ENCODE results near the gene ADGRB2. TPM values are rescaled to one million over a fixed set of nuclear protein-coding genes. Genes with fewer than 3 reads are reported as not detected.

ADGRB2 gene
- total RNA-seq, 2 experiments from 2014 or later = 0.39 to 0.71 TPM

GRCh38 chr1:31801458-31801857 lies 37.3 kb upstream of the ADGRB2 start:
- Mint-ChIP-seq H3K36me3 (ENCODE audit: low read depth) (no peaks in the 10 kb centered on the region), H3K4me1 (ENCODE audit: low read depth) (peaks cover 10% of the 10 kb centered on the region), H3K4me3 (no peak overlapping the region), H3K27me3 (no peaks in the 10 kb centered on the region), H3K27ac (no peak overlapping the region), H3K9me3 (no peaks in the 10 kb centered on the region)
- H3K36me3 ChIP-seq (ENCODE audit: insufficient read depth, low read length) = no peaks in the 10 kb centered on the region
- POLR2A ChIA-PET = no interaction called here
- no peak overlapping the region for H3K27ac ChIP-seq (ENCODE audit: low read depth in 1 of 2, low read length in 2 of 2)
- no peak for DNase-seq
- no peaks in the 10 kb centered on the region for H3K9me3 ChIP-seq (ENCODE audit: control insufficient read depth in 1 of 2, insufficient read depth in 1 of 2, low read length in 2 of 2)
- TF ChIP-seq, protein P1, sequence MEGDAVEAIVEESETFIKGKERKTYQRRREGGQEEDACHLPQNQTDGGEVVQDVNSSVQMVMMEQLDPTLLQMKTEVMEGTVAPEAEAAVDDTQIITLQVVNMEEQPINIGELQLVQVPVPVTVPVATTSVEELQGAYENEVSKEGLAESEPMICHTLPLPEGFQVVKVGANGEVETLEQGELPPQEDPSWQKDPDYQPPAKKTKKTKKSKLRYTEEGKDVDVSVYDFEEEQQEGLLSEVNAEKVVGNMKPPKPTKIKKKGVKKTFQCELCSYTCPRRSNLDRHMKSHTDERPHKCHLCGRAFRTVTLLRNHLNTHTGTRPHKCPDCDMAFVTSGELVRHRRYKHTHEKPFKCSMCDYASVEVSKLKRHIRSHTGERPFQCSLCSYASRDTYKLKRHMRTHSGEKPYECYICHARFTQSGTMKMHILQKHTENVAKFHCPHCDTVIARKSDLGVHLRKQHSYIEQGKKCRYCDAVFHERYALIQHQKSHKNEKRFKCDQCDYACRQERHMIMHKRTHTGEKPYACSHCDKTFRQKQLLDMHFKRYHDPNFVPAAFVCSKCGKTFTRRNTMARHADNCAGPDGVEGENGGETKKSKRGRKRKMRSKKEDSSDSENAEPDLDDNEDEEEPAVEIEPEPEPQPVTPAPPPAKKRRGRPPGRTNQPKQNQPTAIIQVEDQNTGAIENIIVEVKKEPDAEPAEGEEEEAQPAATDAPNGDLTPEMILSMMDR (IDR thresholded peaks at IDR 0.05) = no peak
- no peak overlapping the region for H3K4me3 ChIP-seq (ENCODE audit: low read length)
- peaks cover 0 to 4% of the 10 kb centered on the region in 2 experiments for H3K27me3 ChIP-seq (ENCODE audit: control insufficient read depth in 1 of 2, insufficient read depth in 2 of 2, low read length in 2 of 2)
- CTCF ChIA-PET = no interaction called here
- intact Hi-C loops (cut with DNase I, micrococcal nuclease) = no loop called here
- ATAC-seq (ENCODE audit: poor library complexity) = no peak
- no peaks in the 10 kb centered on the region for H3K4me1 ChIP-seq (ENCODE audit: insufficient read depth, low read length)

DNA sequence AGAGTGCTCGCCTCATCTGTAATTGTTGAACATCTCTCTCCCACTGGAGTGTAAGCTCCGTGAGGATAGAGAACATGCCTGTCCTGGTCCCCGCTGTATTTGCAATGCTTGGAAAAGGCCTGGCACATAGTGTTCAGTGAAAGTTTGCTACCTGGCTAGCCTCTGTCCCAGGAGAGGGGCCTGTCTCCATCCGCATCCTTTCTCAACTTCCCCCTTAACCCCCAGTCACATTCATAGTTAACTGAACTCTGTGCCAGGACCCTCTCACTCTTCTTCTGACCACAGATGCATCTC lies 36.5 kb upstream of the ADGRB2 start:
- no peaks in the 10 kb centered on the region for H3K9me3 Mint-ChIP-seq
- POLR2A ChIA-PET = no interaction called here
- H3K4me1 Mint-ChIP-seq (ENCODE audit: low read depth) = peaks cover 10% of the 10 kb centered on the region
- ATAC-seq (ENCODE audit: poor library complexity) = no peak
- no peak overlapping the region for H3K27ac Mint-ChIP-seq
- DNase-seq = no peak
- H3K27me3 Mint-ChIP-seq = no peaks in the 10 kb centered on the region
- intact Hi-C loops (cut with DNase I, micrococcal nuclease) = no loop called here
- no peaks in the 10 kb centered on the region for H3K36me3 ChIP-seq (ENCODE audit: insufficient read depth, low read length)
- no peaks in the 10 kb centered on the region for H3K9me3 ChIP-seq (ENCODE audit: control insufficient read depth in 1 of 2, insufficient read depth in 1 of 2, low read length in 2 of 2)
- H3K27ac ChIP-seq (ENCODE audit: low read depth in 1 of 2, low read length in 2 of 2) = no peak overlapping the region
- H3K4me1 ChIP-seq (ENCODE audit: insufficient read depth, low read length) = no peaks in the 10 kb centered on the region
- no peak overlapping the region for H3K4me3 Mint-ChIP-seq
- CTCF ChIA-PET = no interaction called here
- TF ChIP-seq, protein P1 (IDR thresholded peaks at IDR 0.05) = no peak
- H3K27me3 ChIP-seq (ENCODE audit: control insufficient read depth in 1 of 2, insufficient read depth in 2 of 2, low read length in 2 of 2) = peaks cover 0 to 4% of the 10 kb centered on the region in 2 experiments
- H3K4me3 ChIP-seq (ENCODE audit: low read length) = no peak overlapping the region
- H3K36me3 Mint-ChIP-seq (ENCODE audit: low read depth) = no peaks in the 10 kb centered on the region

GRCh38 chr1:31799895-31800673 lies 35.9 kb upstream of the ADGRB2 start:
- H3K4me3 Mint-ChIP-seq = no peak overlapping the region
- Histone ChIP-seq H3K4me1 (ENCODE audit: insufficient read depth, low read length) (no peaks in the 10 kb centered on the region), H3K36me3 (ENCODE audit: insufficient read depth, low read length) (no peaks in the 10 kb centered on the region), H3K27me3 (ENCODE audit: control insufficient read depth in 1 of 2, insufficient read depth in 2 of 2, low read length in 2 of 2) (peaks cover 0 to 4% of the 10 kb centered on the region in 2 experiments), H3K4me3 (ENCODE audit: low read length) (no peak overlapping the region), H3K27ac (ENCODE audit: low read depth in 1 of 2, low read length in 2 of 2) (no peak overlapping the region), H3K9me3 (ENCODE audit: control insufficient read depth in 1 of 2, insufficient read depth in 1 of 2, low read length in 2 of 2) (no peaks in the 10 kb centered on the region)
- H3K36me3 Mint-ChIP-seq (ENCODE audit: low read depth) = no peaks in the 10 kb centered on the region
- POLR2A ChIA-PET = no interaction called here
- intact Hi-C loops (cut with DNase I, micrococcal nuclease) = no loop called here
- H3K9me3 Mint-ChIP-seq = no peaks in the 10 kb centered on the region
- ATAC-seq (ENCODE audit: poor library complexity) = no peak
- H3K4me1 Mint-ChIP-seq (ENCODE audit: low read depth) = peaks cover 10% of the 10 kb centered on the region
- DNase-seq = no peak
- TF ChIP-seq, protein P1 (IDR thresholded peaks at IDR 0.05) = no peak
- CTCF ChIA-PET = no interaction called here
- H3K27me3 Mint-ChIP-seq = no peaks in the 10 kb centered on the region
- no peak overlapping the region for H3K27ac Mint-ChIP-seq

Data from CD4-positive, alpha-beta T cell (primary cell).